K562 (cell line): ENCODE measurements around the gene CRTC3. TPM values are rescaled to one million over a fixed set of nuclear protein-coding genes. Genes with fewer than 3 reads are reported as not detected.

Experiments
- ATAC-seq: fragments of 200-7000 bp; cut with Tn5 transposase; 3 replicates; pipeline ENCODE4 v1.9.1; 2020; ENCODE audit warnings: moderate library complexity
- BruUV-seq: library from RNA; stranded (reverse); fragments of 400-500 nt; replicated peaks from 2 replicates; lab custom pipeline; 2021; lab: Mats Ljungman, UMichigan
- CTCF ChIA-PET: fragments of 300-600 bp; formaldehyde crosslinking; extraction: SDS; loops from one replicate; lab custom pipeline; 2021; ENCODE audit warnings: low intra/inter-chr PET ratio; lab: Yijun Ruan, JAX
- POLR2A ChIA-PET: fragments of 300-600, 350-650 bp; sonication (Branson Sonifier 250); formaldehyde crosslinking; extraction: SDS; loops from one replicate; lab custom pipeline; 2021; ENCODE audit warnings: antibody characterized with exemption, inconsistent platforms; lab: Yijun Ruan, JAX
- DNase-seq, 4 experiments: peaks; one replicate each; pipeline versions ENCODE4 v3.0.0 to v3.0.0-alpha.2; 2011 to 2018; ENCODE audit warnings: low spot score in 3 of 4, mixed read lengths in 3 of 4; ENCODE audit errors: extremely low read depth in 1 of 4
- FAIRE-seq: peaks from 2 replicates; lab custom pipeline; 2011; peaks lifted over from hg19 to GRCh38; lab: Jason Lieb, UNC
- H2AFZ ChIP-seq: 2 replicates; pipeline ENCODE4 v1.6.0; 2011; ENCODE audit warnings: low read depth, low read length, control low read depth, inconsistent platforms
- H3K27ac ChIP-seq: fragments of 200-600 bp; 3 replicates; pipeline ENCODE4 v1.8.0; 2011; ENCODE audit warnings: low read depth, mild to moderate bottlenecking, control low read depth, inconsistent platforms, low read length, moderate library complexity, mixed read lengths; ENCODE audit errors: extremely low read depth
- H3K27me3 ChIP-seq, 2 experiments: fragments of 300-600 bp in 1 of 2; 2 replicates in 1 of 2; 3 replicates in 1 of 2; pipeline versions ENCODE4 v1.6.0 to v1.8.0; 2011; ENCODE audit warnings: inconsistent platforms in 2 of 2, low read length in 2 of 2, mild to moderate bottlenecking in 1 of 2, mixed read lengths in 1 of 2, moderate library complexity in 1 of 2; ENCODE audit not compliant: control insufficient read depth in 2 of 2, insufficient read depth in 2 of 2
- H3K36me3 ChIP-seq: fragments of 300-600 bp; 3 replicates; pipeline ENCODE4 v1.8.0; 2011; ENCODE audit warnings: mild to moderate bottlenecking, low read length, inconsistent platforms; ENCODE audit not compliant: control insufficient read depth, insufficient read depth
- H3K4me1 ChIP-seq, 2 experiments: fragments of 200-600 bp in 1 of 2; replicated peaks in 1 of 2; 2 replicates in 1 of 2; 3 replicates in 1 of 2; pipeline versions ENCODE4 v1.5.1 to v1.8.0; 2011; ENCODE audit warnings: inconsistent platforms in 2 of 2, low read length in 2 of 2, mild to moderate bottlenecking in 1 of 2, mixed read lengths in 1 of 2, moderate library complexity in 1 of 2; ENCODE audit not compliant: control insufficient read depth in 2 of 2, insufficient read depth in 2 of 2
- H3K4me2 ChIP-seq: 2 replicates; pipeline ENCODE4 v1.6.1; 2011; ENCODE audit warnings: low read length, control low read depth, inconsistent platforms, mixed read lengths; ENCODE audit not compliant: insufficient read depth
- H3K4me3 ChIP-seq: fragments of 200-600 bp; sonication (generic), shearing (Covaris generic); 2 replicates; pipeline ENCODE4 v1.5.1; 2016; ENCODE audit warnings: control low read depth, inconsistent platforms
- H3K79me2 ChIP-seq: fragments of 200-600 bp; 3 replicates; pipeline ENCODE4 v1.8.0; 2011; ENCODE audit warnings: low read length, inconsistent platforms; ENCODE audit not compliant: control insufficient read depth, insufficient read depth
- H3K9ac ChIP-seq, 2 experiments: 2 replicates each; pipeline versions ENCODE4 v1.6.0 to v1.6.1; 2011; ENCODE audit warnings: low read depth in 2 of 2, low read length in 2 of 2, control low read depth in 1 of 2, inconsistent platforms in 1 of 2, mild to moderate bottlenecking in 1 of 2, mixed read lengths in 1 of 2; ENCODE audit not compliant: insufficient read depth in 1 of 2
- H3K9me1 ChIP-seq: one replicate; pipeline ENCODE4 v1.6.0; 2011; ENCODE audit warnings: inconsistent platforms, mild to moderate bottlenecking, low read length, moderate library complexity; ENCODE audit not compliant: control insufficient read depth, insufficient read depth
- H3K9me3 ChIP-seq: replicated peaks from 2 replicates; pipeline ENCODE4 v1.5.1; 2011; ENCODE audit warnings: low read depth, low read length, inconsistent platforms; ENCODE audit not compliant: control insufficient read depth, insufficient read depth
- H4K20me1 ChIP-seq: replicated peaks from 2 replicates; pipeline ENCODE4 v1.6.1; 2011; ENCODE audit warnings: low read length, inconsistent platforms, mixed read lengths; ENCODE audit not compliant: control insufficient read depth, insufficient read depth
- C11orf30 ChIP-seq: fragments of 450-650 bp; IDR thresholded peaks from 2 replicates; pipeline ENCODE4 v1.6.1; 2016; ENCODE audit warnings: low read depth, mild to moderate bottlenecking
- MAFF ChIP-seq: IDR thresholded peaks from 2 replicates; pipeline ENCODE4 v1.6.1; 2012; ENCODE audit warnings: low read length, improper control_type of control experiment
- MAFG ChIP-seq: fragments of 450-650 bp; conservative IDR thresholded peaks from 2 replicates; pipeline ENCODE4 v1.6.1; 2016; ENCODE audit warnings: missing genetic modification characterization, missing compliant biosample characterization
- MAFK ChIP-seq: IDR thresholded peaks from 2 replicates; pipeline ENCODE4 v1.6.1; 2011; ENCODE audit warnings: low read length, improper control_type of control experiment
- RFX1 ChIP-seq: fragments of 450-650 bp; IDR thresholded peaks from 2 replicates; pipeline ENCODE4 v1.6.1; 2016; ENCODE audit warnings: mild to moderate bottlenecking, moderate library complexity
- RHOXF2B ChIP-seq: fragments of 250-450 bp; sonication (Bioruptor Pico); conservative IDR thresholded peaks from 2 replicates; pipeline ENCODE4 v1.5.1; 2021
- ZNF143 ChIP-seq: sonication (generic); formaldehyde crosslinking; IDR thresholded peaks from 2 replicates; pipeline ENCODE4 v1.9.0; 2022; ENCODE audit warnings: mild to moderate bottlenecking, missing genetic modification reagents
- ZNF197 ChIP-seq: fragments of 200-800 bp; sonication (Bioruptor generic); IDR thresholded peaks from 2 replicates; pipeline ENCODE4 v1.6.1; 2016; ENCODE audit warnings: low read depth, missing genetic modification characterization, missing compliant biosample characterization
- ZNF277 ChIP-seq: fragments of 250-450 bp; sonication (Bioruptor Pico); IDR thresholded peaks from 2 replicates; pipeline ENCODE4 v1.8.0; 2022; ENCODE audit warnings: inconsistent platforms, mild to moderate bottlenecking, moderate library complexity, borderline replicate concordance
- ZNF316 ChIP-seq: fragments of 450-650 bp; IDR thresholded peaks from 2 replicates; pipeline ENCODE4 v1.6.1; 2016
- ZNF584 ChIP-seq: fragments of 200-800 bp; sonication (Bioruptor generic); IDR thresholded peaks from 2 replicates; pipeline ENCODE4 v1.6.1; 2016; ENCODE audit warnings: low read depth, mild to moderate bottlenecking, missing genetic modification characterization, missing compliant biosample characterization
- WGBS: fragments of 100-300 bp; shearing (Covaris generic); methylation state at CpG from one replicate; pipeline ENCODE4 v1.1.6; 2016; ENCODE audit warnings: low coverage, mixed read lengths; ENCODE audit not compliant: insufficient coverage; ENCODE audit errors: missing lambda C conversion rate; 5-methylcytosine and 5-hydroxymethylcytosine counted together
- in situ Hi-C: fragments of 300-500 bp; cut with MboI; formaldehyde crosslinking; loops from 4 replicates; pipeline ENCODE4 v1.15.0; 2018; ENCODE audit warnings: inconsistent platforms, mixed read lengths
- intact Hi-C: fragments of 100-400 bp; cut with micrococcal nuclease; formaldehyde crosslinking; loops from 2 replicates; pipeline ENCODE4 v1.14.2; 2022
- polyA plus RNA-seq, 8 experiments: library from polyadenylated mRNA; depleted of rRNA in 4 of 8; stranded (reverse) in 5 of 8; unstranded in 3 of 8; fragments of >200 nt; fragmentation: Nextera tagmentation in 2 of 8; fragmentation: Illumina TruSeq in 1 of 8; extraction: Ambion mirVana in 2 of 8; extraction: Trizol in 1 of 8; gene quantifications; 2 replicates each; pipeline versions ENCODE4 v1.2.1 to v1.2.3, GENCODE V29; 2011 to 2014; ENCODE audit warnings: inconsistent platforms in 1 of 8, missing spikeins in 1 of 8
- total RNA-seq, 7 experiments: library from RNA; depleted of rRNA in 6 of 7; stranded (reverse); fragments of >200 nt in 6 of 7; fragmentation: Illumina TruSeq in 2 of 7; extraction: Trizol in 2 of 7; gene quantifications; 2 replicates each; pipeline versions ENCODE4 v1.2.1 to v1.2.3, GENCODE V29; 2011 to 2021; ENCODE audit warnings: low replicate concordance in 1 of 7
- TF ChIP-seq, protein P1 (sequence below): fragments of 450-650 bp; IDR thresholded peaks from one replicate; pipeline ENCODE4 v1.6.1; 2018; ENCODE audit warnings: mild to moderate bottlenecking, moderate library complexity; ENCODE audit not compliant: partially characterized antibody

Gene CRTC3
- total and polyA plus RNA-seq, 9 of the 15 experiments (the other 6 are each of a cell fraction or from before 2014, with no cell fraction given) = 1.2 to 19.0 (median 11.6) TPM

- TF ChIP-seq ZNF197 (CRISPR knock-in tag) (0 out of 2 replicates have a peak, but pooled peaks have one; percentile 44), ZNF584 (CRISPR knock-in tag) (0 out of 2 replicates have a peak, but pooled peaks have one; percentile 5), ZNF143 (CRISPR knock-in tag) (no peak), RHOXF2B (CRISPR knock-in tag) (no peak), RFX1 (peak; percentile 52)
Observed at GRCh38 chr15:90650956-90651689, 121.4 kb downstream of the CRTC3 start (continued).

DNA sequence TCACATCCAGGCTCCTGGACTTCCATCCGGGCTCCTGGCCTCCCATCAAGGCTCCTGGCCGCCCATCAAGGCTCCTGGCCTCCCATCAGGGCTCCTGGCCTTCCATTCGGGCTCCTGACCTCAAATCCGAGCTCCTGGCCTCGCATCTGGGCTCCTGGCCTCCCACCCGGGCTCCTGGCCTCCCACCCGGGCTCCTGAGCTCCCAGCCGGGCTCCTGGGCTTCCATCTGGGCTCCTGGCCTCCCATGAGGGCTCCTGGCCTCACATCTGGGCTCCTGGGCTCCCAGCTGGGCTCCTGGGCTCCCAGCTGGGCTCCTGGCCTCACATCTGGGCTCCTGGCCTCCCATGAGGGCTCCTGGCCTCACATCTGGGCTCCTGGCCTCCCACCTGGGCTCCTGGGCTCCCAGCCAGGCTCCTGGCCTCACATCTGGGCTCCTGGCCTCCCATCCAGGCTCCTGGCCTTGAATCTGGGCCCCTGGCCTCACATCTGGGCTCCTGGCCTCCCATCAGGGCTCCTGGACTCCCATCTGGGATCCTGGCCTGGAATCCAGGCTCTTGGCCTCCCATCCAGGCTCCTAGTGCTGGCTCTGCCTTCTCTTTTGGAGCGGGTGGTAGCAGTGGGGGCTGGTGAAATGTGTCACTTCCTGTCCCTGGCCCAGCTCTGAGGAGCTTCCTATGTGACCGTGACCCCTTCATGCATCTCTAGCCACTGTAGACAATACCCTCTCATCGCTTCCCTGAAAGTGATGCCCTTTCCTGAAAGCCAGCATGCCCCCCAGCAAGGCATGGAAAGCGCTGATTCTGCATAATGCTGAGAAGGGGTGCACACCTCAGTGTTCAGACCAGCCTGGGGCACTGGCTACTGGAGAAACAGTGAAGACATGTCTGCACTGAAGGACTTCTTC is 124.8 kb downstream of the CRTC3 start:
- Histone ChIP-seq H3K79me2 (no peaks in the 10 kb centered on the region), H3K4me2 (no peak overlapping the region), H3K4me1 (peaks cover 28 to 38% of the 10 kb centered on the region in 2 experiments), H3K9ac (peak overlapping the region in 1 of 2 experiments; percentile 63; a peak in 3 of 4 replicates), H3K36me3 (no peaks in the 10 kb centered on the region), H2AFZ (peak overlapping the region; percentile 25; the same call in 1 of the 2 replicates), H3K9me3 (peaks cover 3% of the 10 kb centered on the region; the same call in 1 of the 2 replicates), H3K27ac (no peak overlapping the region), H3K4me3 (no peak overlapping the region), H4K20me1 (no peaks in the 10 kb centered on the region), H3K27me3 (no peaks in the 10 kb centered on the region), H3K9me1 (no peaks in the 10 kb centered on the region)
- no peak for ATAC-seq
- in situ Hi-C loops = no loop called here
- intact Hi-C loops = loop anchor here (5.0 kb wide), 1 partner anchor 218 kb away; no protein-coding TSS in a partner anchor
- BruUV-seq = no TSS peak
- CTCF ChIA-PET = no interaction called here
- WGBS = 86% methylated on average over 6 of the region's 12 CpGs
- no peak for DNase-seq
- no peak for FAIRE-seq
- TF ChIP-seq ZNF316 = peak; percentile 91
- peak; percentile 71 for TF ChIP-seq MAFF
- TF ChIP-seq, protein P1, sequence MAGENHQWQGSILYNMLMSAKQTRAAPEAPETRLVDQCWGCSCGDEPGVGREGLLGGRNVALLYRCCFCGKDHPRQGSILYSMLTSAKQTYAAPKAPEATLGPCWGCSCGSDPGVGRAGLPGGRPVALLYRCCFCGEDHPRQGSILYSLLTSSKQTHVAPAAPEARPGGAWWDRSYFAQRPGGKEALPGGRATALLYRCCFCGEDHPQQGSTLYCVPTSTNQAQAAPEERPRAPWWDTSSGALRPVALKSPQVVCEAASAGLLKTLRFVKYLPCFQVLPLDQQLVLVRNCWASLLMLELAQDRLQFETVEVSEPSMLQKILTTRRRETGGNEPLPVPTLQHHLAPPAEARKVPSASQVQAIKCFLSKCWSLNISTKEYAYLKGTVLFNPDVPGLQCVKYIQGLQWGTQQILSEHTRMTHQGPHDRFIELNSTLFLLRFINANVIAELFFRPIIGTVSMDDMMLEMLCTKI = no peak
- TF ChIP-seq ZNF277 (CRISPR knock-in tag) = no peak
- TF ChIP-seq MAFG = peak; percentile 68
- TF ChIP-seq C11orf30 = peak; percentile 87
- TF ChIP-seq MAFK = peak; percentile 74
- POLR2A ChIA-PET = no interaction called here
